ENCODE results near the gene ALK.

GRCh38 chr2:29688429-29688828 is 233.0 kb downstream of the ALK start:
- TF ChIP-seq CTCF (IDR thresholded peaks at IDR 0.05) (no peak), POLR2AphosphoS5 (IDR thresholded peaks at IDR 0.05; ENCODE audit: low read depth, low read length) (no peak), RAD21 (IDR thresholded peaks at IDR 0.05; ENCODE audit: low read length) (no peak), MAX (IDR thresholded peaks at IDR 0.05; ENCODE audit: low read depth) (no peak), PBX3 (IDR thresholded peaks at IDR 0.05) (no peak), FOXM1 (IDR thresholded peaks at IDR 0.05; ENCODE audit: low read depth) (no peak), MXI1 (IDR thresholded peaks at IDR 0.05; ENCODE audit: low read depth, low read length) (no peak), USF1 (IDR thresholded peaks at IDR 0.05; ENCODE audit: borderline replicate concordance, low read depth) (no peak)
